ENCODE measurements around the gene DNAJC24.
"Not testable (repeated sequence)": the region's sequence is repeated elsewhere in the genome, so short reads cannot be mapped to it uniquely, and the experiment has no call there.

Gene DNAJC24

GRCh38 chr11:31369348-31370329 lies at the start of gene DNAJC24, which contains the start of gene DCDC1:
DNAJC24 (plus strand) TSS chr11:31369860; CDS start chr11:31370749, 889 bp downstream.
DCDC1 (minus strand) TSS chr11:31369739; CDS start chr11:31328280, 41,459 bp downstream.
- DNase-seq: peak; percentile 96

GRCh38 chr11:31321494-31321893 lies 48.2 kb upstream of the DNAJC24 start:
- not testable (repeated sequence) for DNase-seq

GRCh38 chr11:31323145-31323544 lies 46.5 kb upstream of the DNAJC24 start:
- no peak for DNase-seq

GRCh38 chr11:31325160-31325559 lies 44.5 kb upstream of the DNAJC24 start:
- no peak for DNase-seq

- DNase-seq: no peak
These were observed 43.1 kb upstream of the DNAJC24 start for GRCh38 chr11:31326470-31327148.

- no peak for DNase-seq
These were observed 42.2 kb upstream of the DNAJC24 start for GRCh38 chr11:31327417-31327816.

- no peak for DNase-seq
These were observed 41.0 kb upstream of the DNAJC24 start for GRCh38 chr11:31328697-31329096.

GRCh38 chr11:31337806-31338205 lies 31.9 kb upstream of the DNAJC24 start:
- no peak for DNase-seq

- DNase-seq: no peak
These were observed 28.6 kb upstream of the DNAJC24 start for GRCh38 chr11:31340903-31341572.

- no peak for DNase-seq
These were observed 18.5 kb upstream of the DNAJC24 start for GRCh38 chr11:31351168-31351567.

- no peak for DNase-seq
These were observed 14.5 kb upstream of the DNAJC24 start for GRCh38 chr11:31355131-31355530.

GRCh38 chr11:31355817-31356216 lies 13.8 kb upstream of the DNAJC24 start:
- DNase-seq: no peak

GRCh38 chr11:31361743-31362142 lies 7.9 kb upstream of the DNAJC24 start:
- no peak for DNase-seq

GRCh38 chr11:31366795-31367194 lies 2.9 kb upstream of the DNAJC24 start:
- DNase-seq: no peak

GRCh38 chr11:31375879-31376278 lies 6.2 kb downstream of the DNAJC24 start:
- DNase-seq: no peak

- DNase-seq: no peak
These were observed 13.5 kb downstream of the DNAJC24 start for GRCh38 chr11:31383116-31383515.

GRCh38 chr11:31387379-31387778 lies 17.7 kb downstream of the DNAJC24 start:
- no peak for DNase-seq

GRCh38 chr11:31397239-31397834 lies 27.7 kb downstream of the DNAJC24 start:
- DNase-seq: no peak

GRCh38 chr11:31404614-31405013 lies 35.0 kb downstream of the DNAJC24 start:
- no peak for DNase-seq

- no peak for DNase-seq
These were observed 38.5 kb downstream of the DNAJC24 start for GRCh38 chr11:31408201-31408600.

GRCh38 chr11:31412946-31413345 lies 43.3 kb downstream of the DNAJC24 start:
- DNase-seq: no peak

GRCh38 chr11:31414338-31414737 lies 44.7 kb downstream of the DNAJC24 start:
- DNase-seq: no peak

GRCh38 chr11:31415435-31415834 lies 45.8 kb downstream of the DNAJC24 start:
- DNase-seq: no peak

Data from femur (tissue), 1 donor.